HepG2 (cell line): Measurements from ENCODE around the gene PIK3C2B. TPM values are rescaled to one million over a fixed set of nuclear protein-coding genes. Genes with fewer than 3 reads are reported as not detected.

Source experiments
- ATAC-seq: fragments of 200-7000 bp; cut with Tn5 transposase; 3 replicates; pipeline ENCODE4 v1.9.1; 2020; ENCODE audit warnings: mild to moderate bottlenecking, moderate library complexity
- Bru-seq: library from RNA; stranded (reverse); fragments of 400-500 nt; gene quantifications from one replicate; lab custom pipeline; 2021; lab: Mats Ljungman, UMichigan
- BruChase-seq, 2 experiments: library from RNA; stranded (reverse); fragments of 400-500 nt; gene quantifications; one replicate each; lab custom pipeline; 2021; lab: Mats Ljungman, UMichigan
- BruUV-seq: library from RNA; stranded (reverse); fragments of 400-500 nt; replicated peaks from 2 replicates; lab custom pipeline; 2021; lab: Mats Ljungman, UMichigan
- CTCF ChIA-PET: fragments of 300-600 bp; formaldehyde crosslinking; extraction: SDS; loops from one replicate; lab custom pipeline; 2021; ENCODE audit warnings: low total read pairs, inconsistent platforms, low intra/inter-chr PET ratio; lab: Yijun Ruan, JAX
- POLR2A ChIA-PET: fragments of 350-600 bp; sonication (Branson Sonifier 250); formaldehyde crosslinking; loops from one replicate; lab custom pipeline; 2020; ENCODE audit warnings: antibody characterized with exemption, inconsistent platforms; lab: Yijun Ruan, JAX
- DNase-seq: peaks from one replicate; pipeline ENCODE4 v3.0.0-alpha.2; 2015; ENCODE audit warnings: low spot score
- FAIRE-seq: peaks from 3 replicates; lab custom pipeline; 2011; peaks lifted over from hg19 to GRCh38; lab: Jason Lieb, UNC
- H2AFZ ChIP-seq: one replicate; pipeline ENCODE4 v1.6.1; 2011; ENCODE audit warnings: low read length, inconsistent platforms
- H3K27ac ChIP-seq: fragments of 300-600 bp; 3 replicates; pipeline ENCODE4 v1.8.0; 2011; ENCODE audit warnings: mixed run types, mild to moderate bottlenecking, mixed read lengths, low read length, inconsistent platforms; ENCODE audit not compliant: insufficient read depth; ENCODE audit errors: extremely low read length
- H3K27me3 ChIP-seq, 2 experiments: fragments of 200-600 bp in 1 of 2; 2 replicates in 1 of 2; 3 replicates in 1 of 2; pipeline versions ENCODE4 v1.6.0 to v1.8.0; 2011; ENCODE audit warnings: low read length in 2 of 2, mild to moderate bottlenecking in 2 of 2, moderate library complexity in 2 of 2, inconsistent platforms in 1 of 2; ENCODE audit not compliant: insufficient read depth in 2 of 2, control insufficient read depth in 1 of 2
- H3K36me3 ChIP-seq, 2 experiments: fragments of 200-600 bp in 1 of 2; replicated peaks in 1 of 2; 2 replicates in 1 of 2; 3 replicates in 1 of 2; pipeline versions ENCODE4 v1.5.1 to v1.8.0; 2011; ENCODE audit warnings: low read length in 2 of 2, inconsistent platforms in 1 of 2; ENCODE audit not compliant: insufficient read depth in 2 of 2, control insufficient read depth in 1 of 2
- H3K4me1 ChIP-seq: 2 replicates; pipeline ENCODE4 v1.5.1; 2012; ENCODE audit warnings: low read length, inconsistent platforms; ENCODE audit not compliant: insufficient read depth
- H3K4me2 ChIP-seq: 2 replicates; pipeline ENCODE4 v1.6.0; 2011; ENCODE audit warnings: low read depth, low read length, inconsistent platforms
- H3K4me3 ChIP-seq, 3 experiments: fragments of 200-600 bp in 1 of 3; sonication (generic), shearing (Covaris generic) in 1 of 3; replicated peaks in 1 of 3; 2 replicates each; pipeline ENCODE4 v1.5.1; 2011 to 2016; ENCODE audit warnings: low read length in 3 of 3, inconsistent platforms in 2 of 3, low read depth in 2 of 3, mild to moderate bottlenecking in 2 of 3, control low read depth in 1 of 3, mixed read lengths in 1 of 3; ENCODE audit not compliant: insufficient read depth in 1 of 3
- H3K79me2 ChIP-seq: one replicate; pipeline ENCODE4 v1.6.1; 2011; ENCODE audit warnings: low read length, inconsistent platforms; ENCODE audit not compliant: insufficient read depth
- H3K9ac ChIP-seq: 2 replicates; pipeline ENCODE4 v1.6.0; 2011; ENCODE audit warnings: mild to moderate bottlenecking, low read depth, low read length, inconsistent platforms; ENCODE audit not compliant: insufficient read depth
- H3K9me3 ChIP-seq: 2 replicates; pipeline ENCODE4 v1.5.1; 2012; ENCODE audit warnings: mild to moderate bottlenecking, low read length
- H4K20me1 ChIP-seq: 2 replicates; pipeline ENCODE4 v1.6.0; 2011; ENCODE audit warnings: inconsistent platforms, mild to moderate bottlenecking, low read length, moderate library complexity; ENCODE audit not compliant: insufficient read depth
- ARNT ChIP-seq: fragments of 450-650 bp; IDR thresholded peaks from 2 replicates; pipeline ENCODE4 v1.6.1; 2017
- HDAC2 ChIP-seq: sonication (generic); formaldehyde crosslinking; IDR thresholded peaks from 2 replicates; pipeline ENCODE4 v1.4.0; 2020; ENCODE audit warnings: missing genetic modification reagents
- MAF1 ChIP-seq: sonication (generic); formaldehyde crosslinking; IDR thresholded peaks from 2 replicates; pipeline ENCODE4 v1.5.0; 2020; ENCODE audit warnings: missing genetic modification reagents, borderline replicate concordance
- ZC3H4 ChIP-seq: sonication (generic); formaldehyde crosslinking; IDR thresholded peaks from 2 replicates; pipeline ENCODE4 v1.4.0; 2020; ENCODE audit warnings: missing genetic modification reagents, borderline replicate concordance
- ZNF34 ChIP-seq: sonication (generic); formaldehyde crosslinking; IDR thresholded peaks from 2 replicates; pipeline ENCODE4 v1.4.0; 2020; ENCODE audit warnings: mild to moderate bottlenecking, missing genetic modification reagents, borderline replicate concordance
- ZNF672 ChIP-seq: sonication (generic); formaldehyde crosslinking; IDR thresholded peaks from 2 replicates; pipeline ENCODE4 v1.8.1; 2022; ENCODE audit warnings: missing genetic modification reagents
- WGBS: methylation state at CpG from one replicate; pipeline ENCODE4 v1.1.6; 2017; ENCODE audit warnings: low lambda C conversion rate; 5-methylcytosine and 5-hydroxymethylcytosine counted together
- in situ Hi-C: cut with HindIII; loops from 2 replicates; pipeline ENCODE4 v1.10.0; 2017; ENCODE audit warnings: low pct_unique_long_range_greater_than_20kb; ENCODE audit not compliant: extremely low pct_ligation_motif_present
- intact Hi-C: fragments of 100-400 bp; cut with micrococcal nuclease; formaldehyde crosslinking; loops from one replicate; pipeline ENCODE4 v1.10.0; 2022; ENCODE audit not compliant: unreplicated experiment
- long read RNA-seq, 2 experiments: library from RNA in 1 of 2; library from polyadenylated mRNA in 1 of 2; stranded (forward) in 1 of 2; unstranded in 1 of 2; transcript quantifications; one replicate each; pipeline ENCODE4 v2.0.0, GENCODE V29; 2019 to 2022
- polyA minus RNA-seq, 3 experiments: library from RNA; depleted of rRNA, polyadenylated mRNA; stranded (reverse); fragments of >200 nt; gene quantifications; 2 replicates each; pipeline ENCODE4 v1.2.3, GENCODE V29; 2011; ENCODE audit warnings: low replicate concordance in 1 of 3
- polyA plus RNA-seq, 8 experiments: library from polyadenylated mRNA; depleted of rRNA in 3 of 8; stranded (reverse) in 7 of 8; unstranded in 1 of 8; fragments of >200 nt; fragmentation: Illumina TruSeq in 4 of 8; extraction: Trizol in 4 of 8; gene quantifications; 2 replicates each; pipeline versions ENCODE4 v1.2.1 to v1.2.3, GENCODE V29; 2011 to 2016; ENCODE audit warnings: low read depth in 4 of 8, missing spikeins in 1 of 8, mixed read lengths in 1 of 8; ENCODE audit not compliant: insufficient read depth in 1 of 8
- total RNA-seq, 5 experiments: library from RNA; depleted of rRNA; stranded (reverse); fragments of >200 nt; fragmentation: Illumina TruSeq; extraction: Trizol; gene quantifications; 2 replicates each; pipeline ENCODE4 v1.2.3, GENCODE V29; 2016; ENCODE audit warnings: low read depth in 1 of 5
- TF ChIP-seq, protein P1 (sequence below): sonication (generic); formaldehyde crosslinking; IDR thresholded peaks from 2 replicates; pipeline ENCODE4 v1.4.0; 2020; ENCODE audit warnings: missing genetic modification reagents
- TF ChIP-seq, protein P2 (sequence below): sonication (generic); formaldehyde crosslinking; IDR thresholded peaks from 2 replicates; pipeline ENCODE4 v1.8.0; 2022; ENCODE audit warnings: missing genetic modification reagents, mild to moderate bottlenecking, moderate library complexity, borderline replicate concordance

Gene PIK3C2B, protein sequence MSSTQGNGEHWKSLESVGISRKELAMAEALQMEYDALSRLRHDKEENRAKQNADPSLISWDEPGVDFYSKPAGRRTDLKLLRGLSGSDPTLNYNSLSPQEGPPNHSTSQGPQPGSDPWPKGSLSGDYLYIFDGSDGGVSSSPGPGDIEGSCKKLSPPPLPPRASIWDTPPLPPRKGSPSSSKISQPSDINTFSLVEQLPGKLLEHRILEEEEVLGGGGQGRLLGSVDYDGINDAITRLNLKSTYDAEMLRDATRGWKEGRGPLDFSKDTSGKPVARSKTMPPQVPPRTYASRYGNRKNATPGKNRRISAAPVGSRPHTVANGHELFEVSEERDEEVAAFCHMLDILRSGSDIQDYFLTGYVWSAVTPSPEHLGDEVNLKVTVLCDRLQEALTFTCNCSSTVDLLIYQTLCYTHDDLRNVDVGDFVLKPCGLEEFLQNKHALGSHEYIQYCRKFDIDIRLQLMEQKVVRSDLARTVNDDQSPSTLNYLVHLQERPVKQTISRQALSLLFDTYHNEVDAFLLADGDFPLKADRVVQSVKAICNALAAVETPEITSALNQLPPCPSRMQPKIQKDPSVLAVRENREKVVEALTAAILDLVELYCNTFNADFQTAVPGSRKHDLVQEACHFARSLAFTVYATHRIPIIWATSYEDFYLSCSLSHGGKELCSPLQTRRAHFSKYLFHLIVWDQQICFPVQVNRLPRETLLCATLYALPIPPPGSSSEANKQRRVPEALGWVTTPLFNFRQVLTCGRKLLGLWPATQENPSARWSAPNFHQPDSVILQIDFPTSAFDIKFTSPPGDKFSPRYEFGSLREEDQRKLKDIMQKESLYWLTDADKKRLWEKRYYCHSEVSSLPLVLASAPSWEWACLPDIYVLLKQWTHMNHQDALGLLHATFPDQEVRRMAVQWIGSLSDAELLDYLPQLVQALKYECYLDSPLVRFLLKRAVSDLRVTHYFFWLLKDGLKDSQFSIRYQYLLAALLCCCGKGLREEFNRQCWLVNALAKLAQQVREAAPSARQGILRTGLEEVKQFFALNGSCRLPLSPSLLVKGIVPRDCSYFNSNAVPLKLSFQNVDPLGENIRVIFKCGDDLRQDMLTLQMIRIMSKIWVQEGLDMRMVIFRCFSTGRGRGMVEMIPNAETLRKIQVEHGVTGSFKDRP (N-terminal part only)
- total RNA-seq (2016; rRNA removed; fragmentation: Illumina TruSeq; extraction: Trizol) (2.7 and 3.4 TPM in 2 replicates), polyA plus RNA-seq (2011; rRNA removed) (4.2 and 4.5 TPM in 2 replicates), polyA minus RNA-seq (2011; rRNA and poly(A)+ RNA removed; ENCODE audit: low replicate concordance) (19.9 and 128 TPM in 2 replicates), Bru-seq, nascent RNA (percentile 53 among the genes with signal in this experiment), BruChase-seq, experiment 1, labeled RNA remaining after a 6-hour chase (percentile 61 among the genes with signal in this experiment), BruChase-seq, experiment 2, labeled RNA remaining after a 2-hour chase (percentile 56 among the genes with signal in this experiment)
- total RNA-seq (2016; cell fraction: cytosol; rRNA removed; fragmentation: Illumina TruSeq; extraction: Trizol; ENCODE audit: low read depth): 0.79 and 0.91 TPM in 2 replicates
- 3.2 and 3.6 TPM in 2 replicates for total RNA-seq (2016; cell fraction: insoluble cytoplasmic fraction; rRNA removed; fragmentation: Illumina TruSeq; extraction: Trizol)
- total RNA-seq (2016; cell fraction: membrane; rRNA removed; fragmentation: Illumina TruSeq; extraction: Trizol): 2.0 TPM in 2 replicates
- total RNA-seq (2016; cell fraction: nucleus; rRNA removed; fragmentation: Illumina TruSeq; extraction: Trizol): 4.9 and 5.9 TPM in 2 replicates
- polyA plus RNA-seq (2011; cell fraction: cytosol; rRNA removed): 1.8 TPM in 2 replicates
- 4.8 and 8.7 TPM in 2 replicates for polyA plus RNA-seq (2011; cell fraction: nucleus; rRNA removed)
- polyA plus RNA-seq (2012): 1.1 and 1.6 TPM in 2 replicates
- 0.19 and 0.27 TPM in 2 replicates for polyA plus RNA-seq (2016; cell fraction: cytosol; fragmentation: Illumina TruSeq; extraction: Trizol; ENCODE audit: low read depth)
- polyA plus RNA-seq (2016; cell fraction: insoluble cytoplasmic fraction; fragmentation: Illumina TruSeq; extraction: Trizol; ENCODE audit: low read depth): 1.8 and 2.2 TPM in 2 replicates
- polyA plus RNA-seq (2016; cell fraction: membrane; fragmentation: Illumina TruSeq; extraction: Trizol; ENCODE audit: low read depth): 0.45 and 0.54 TPM in 2 replicates
- polyA plus RNA-seq (2016; cell fraction: nucleus; fragmentation: Illumina TruSeq; extraction: Trizol; ENCODE audit: insufficient read depth, low read depth): 7.4 and 7.8 TPM in 2 replicates
- polyA minus RNA-seq (2011; cell fraction: cytosol; rRNA and poly(A)+ RNA removed): 5.5 TPM in 2 replicates
- polyA minus RNA-seq (2011; cell fraction: nucleus; rRNA and poly(A)+ RNA removed): 6.0 and 9.4 TPM in 2 replicates
- long read RNA-seq, experiment 1: 0 reads
- long read RNA-seq, experiment 2, partial matches to known transcripts: 1 of 10 reads
- long read RNA-seq, experiment 2, other reads (novel, unspliced or antisense): 9 of 10 reads

DNA sequence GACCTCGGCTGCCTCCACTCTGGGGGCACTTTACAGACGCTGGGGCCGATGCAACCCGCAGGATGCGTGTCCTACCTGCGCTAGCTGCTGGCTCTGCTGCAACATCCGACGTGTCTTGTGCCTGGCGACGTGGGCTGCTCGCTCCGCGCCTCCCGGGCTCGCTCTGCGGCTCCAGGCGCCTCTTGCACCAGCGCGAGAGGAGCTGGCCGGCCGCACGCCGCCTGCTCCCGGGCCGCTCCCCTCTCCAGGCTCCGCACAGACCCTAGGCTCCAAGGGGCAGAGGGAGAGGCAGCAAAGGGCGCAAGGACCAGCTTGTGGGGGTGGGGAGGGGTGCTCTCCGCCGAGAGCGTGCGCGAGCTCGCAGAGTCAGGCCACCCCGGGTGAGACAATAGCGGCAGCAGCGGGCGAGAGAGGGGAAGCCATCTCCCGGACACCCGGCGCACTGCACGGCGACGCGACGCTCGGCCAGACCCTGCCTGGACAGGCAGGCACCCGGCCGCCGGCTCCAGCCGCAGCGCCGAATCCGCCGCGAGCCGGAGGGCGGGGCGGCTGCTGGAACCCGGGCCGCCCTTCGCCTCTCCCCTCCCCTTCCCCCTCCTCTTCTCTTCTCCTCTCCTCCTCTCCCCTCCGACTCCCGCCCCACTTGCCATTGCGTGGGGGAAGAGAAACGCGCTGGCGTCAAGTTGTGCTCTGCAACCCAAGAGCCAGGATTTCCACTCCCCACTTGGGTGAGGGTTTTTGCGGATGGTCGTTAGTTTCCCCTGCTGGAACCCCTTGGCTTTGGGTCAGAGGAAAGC, at the start of gene PIK3C2B:
Gene PIK3C2B (minus strand): TSS at position 525 of the 797 bp plus-strand sequence. CDS start 25,003 bp downstream, outside the sequence.
- H3K9ac ChIP-seq: peak within 1 kb of the TSS; percentile 83
- DNase-seq: peak; percentile 71
- no peaks in the 10 kb centered on the region for H3K36me3 ChIP-seq
- POLR2A ChIA-PET: interaction anchor here (1.0 to 2.7 kb wide), 11 partner anchors 9 to 349 kb away, joined by 4 to 25 read pairs (median 6); partner anchors contain the start of gene MDM4
- ATAC-seq: peak; percentile 98
- FAIRE-seq: no peak
- CTCF ChIA-PET: interaction anchor here (2.1 to 2.5 kb wide), 2 partner anchors 9 to 48 kb away, joined by 8 to 10 read pairs; no protein-coding TSS in a partner anchor
- peak within 1 kb of the TSS; percentile 78 to 93 (median 90) for H3K4me3 ChIP-seq
- 0% methylated on average over 7 of the region's 69 CpGs for WGBS
- peaks cover 0 to 40% of the 10 kb centered on the region in 2 experiments; a peak in 4 of 5 replicates for H3K27me3 ChIP-seq
- in situ Hi-C loops: no loop called here
- H3K9me3 ChIP-seq: no peaks in the 10 kb centered on the region
- peak within 1 kb of the TSS; percentile 76 for H2AFZ ChIP-seq
- peaks cover 31% of the 10 kb centered on the region for H3K4me1 ChIP-seq
- H3K79me2 ChIP-seq: no peaks in the 10 kb centered on the region
- H4K20me1 ChIP-seq: no peaks in the 10 kb centered on the region
- peak within 1 kb of the TSS; percentile 100 for H3K4me2 ChIP-seq
- peak within 1 kb of the TSS; percentile 89 for H3K27ac ChIP-seq
- BruUV-seq: TSS peak; percentile 85
- intact Hi-C loops: loop anchor here (2.0 kb wide), 1 partner anchor 48 kb away; no protein-coding TSS in a partner anchor
- TF ChIP-seq, protein P1, sequence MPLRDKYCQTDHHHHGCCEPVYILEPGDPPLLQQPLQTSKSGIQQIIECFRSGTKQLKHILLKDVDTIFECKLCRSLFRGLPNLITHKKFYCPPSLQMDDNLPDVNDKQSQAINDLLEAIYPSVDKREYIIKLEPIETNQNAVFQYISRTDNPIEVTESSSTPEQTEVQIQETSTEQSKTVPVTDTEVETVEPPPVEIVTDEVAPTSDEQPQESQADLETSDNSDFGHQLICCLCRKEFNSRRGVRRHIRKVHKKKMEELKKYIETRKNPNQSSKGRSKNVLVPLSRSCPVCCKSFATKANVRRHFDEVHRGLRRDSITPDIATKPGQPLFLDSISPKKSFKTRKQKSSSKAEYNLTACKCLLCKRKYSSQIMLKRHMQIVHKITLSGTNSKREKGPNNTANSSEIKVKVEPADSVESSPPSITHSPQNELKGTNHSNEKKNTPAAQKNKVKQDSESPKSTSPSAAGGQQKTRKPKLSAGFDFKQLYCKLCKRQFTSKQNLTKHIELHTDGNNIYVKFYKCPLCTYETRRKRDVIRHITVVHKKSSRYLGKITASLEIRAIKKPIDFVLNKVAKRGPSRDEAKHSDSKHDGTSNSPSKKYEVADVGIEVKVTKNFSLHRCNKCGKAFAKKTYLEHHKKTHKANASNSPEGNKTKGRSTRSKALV (CRISPR knock-in tag): peak; percentile 92
- TF ChIP-seq MAF1 (CRISPR knock-in tag): peak; percentile 79; the same call in 1 of the 2 replicates
- TF ChIP-seq, protein P2, sequence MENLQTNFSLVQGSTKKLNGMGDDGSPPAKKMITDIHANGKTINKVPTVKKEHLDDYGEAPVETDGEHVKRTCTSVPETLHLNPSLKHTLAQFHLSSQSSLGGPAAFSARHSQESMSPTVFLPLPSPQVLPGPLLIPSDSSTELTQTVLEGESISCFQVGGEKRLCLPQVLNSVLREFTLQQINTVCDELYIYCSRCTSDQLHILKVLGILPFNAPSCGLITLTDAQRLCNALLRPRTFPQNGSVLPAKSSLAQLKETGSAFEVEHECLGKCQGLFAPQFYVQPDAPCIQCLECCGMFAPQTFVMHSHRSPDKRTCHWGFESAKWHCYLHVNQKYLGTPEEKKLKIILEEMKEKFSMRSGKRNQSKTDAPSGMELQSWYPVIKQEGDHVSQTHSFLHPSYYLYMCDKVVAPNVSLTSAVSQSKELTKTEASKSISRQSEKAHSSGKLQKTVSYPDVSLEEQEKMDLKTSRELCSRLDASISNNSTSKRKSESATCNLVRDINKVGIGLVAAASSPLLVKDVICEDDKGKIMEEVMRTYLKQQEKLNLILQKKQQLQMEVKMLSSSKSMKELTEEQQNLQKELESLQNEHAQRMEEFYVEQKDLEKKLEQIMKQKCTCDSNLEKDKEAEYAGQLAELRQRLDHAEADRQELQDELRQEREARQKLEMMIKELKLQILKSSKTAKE (CRISPR knock-in tag): peak; percentile 72; the same call in 1 of the 2 replicates
- 0 out of 2 replicates have a peak, but pooled peaks have one; percentile 8 for TF ChIP-seq ZC3H4
- no peak for TF ChIP-seq ZNF34 (CRISPR knock-in tag)
- TF ChIP-seq ZNF672: 0 out of 2 replicates have a peak, but pooled peaks have one; percentile 74
- no peak for TF ChIP-seq ARNT
- peak; percentile 63; the same call in 1 of the 2 replicates for TF ChIP-seq HDAC2 (CRISPR knock-in tag)
